A204.1 (cell line): Measurements from ENCODE around the gene OLIG1.

Experiments used
- FAIRE-seq: peaks from 2 replicates; lab custom pipeline; 2012; peaks lifted over from hg19 to GRCh38; lab: Jason Lieb, UNC

The OLIG1 gene

GRCh38 chr21:33031152-33031911 is 38.6 kb upstream of the OLIG1 start:
- no peak for FAIRE-seq

- FAIRE-seq, result no peak
Observed at GRCh38 chr21:33032434-33033047, 37.4 kb upstream of the OLIG1 start.

GRCh38 chr21:33033094-33033951 is 36.6 kb upstream of the OLIG1 start:
- FAIRE-seq, result no peak

- no peak for FAIRE-seq
Observed at GRCh38 chr21:33033961-33034413, 36.0 kb upstream of the OLIG1 start.

GRCh38 chr21:33035147-33035546 is 34.8 kb upstream of the OLIG1 start:
- no peak for FAIRE-seq

GRCh38 chr21:33036430-33037162 is 33.3 kb upstream of the OLIG1 start:
- FAIRE-seq, result no peak

GRCh38 chr21:33037501-33037900 is 32.4 kb upstream of the OLIG1 start:
- no peak for FAIRE-seq

GRCh38 chr21:33039536-33039935 is 30.4 kb upstream of the OLIG1 start:
- no peak for FAIRE-seq

GRCh38 chr21:33040215-33040614 is 29.7 kb upstream of the OLIG1 start:
- no peak for FAIRE-seq

- FAIRE-seq, result no peak
Observed at GRCh38 chr21:33041981-33042380, 28.0 kb upstream of the OLIG1 start.

GRCh38 chr21:33042812-33043211 is 27.1 kb upstream of the OLIG1 start:
- FAIRE-seq, result no peak

- FAIRE-seq, result no peak
Observed at GRCh38 chr21:33046455-33046854, 23.5 kb upstream of the OLIG1 start.

GRCh38 chr21:33047231-33047630 is 22.7 kb upstream of the OLIG1 start:
- no peak for FAIRE-seq

- FAIRE-seq, result no peak
Observed at GRCh38 chr21:33051925-33052324, 18.0 kb upstream of the OLIG1 start.

GRCh38 chr21:33053951-33054350 is 16.0 kb upstream of the OLIG1 start:
- FAIRE-seq, result no peak

GRCh38 chr21:33055991-33056390 is 13.9 kb upstream of the OLIG1 start:
- FAIRE-seq, result no peak

GRCh38 chr21:33057385-33057940 is 12.5 kb upstream of the OLIG1 start:
- no peak for FAIRE-seq

GRCh38 chr21:33058527-33058926 is 11.4 kb upstream of the OLIG1 start:
- FAIRE-seq, result no peak

- FAIRE-seq, result no peak
Observed at GRCh38 chr21:33058957-33059356, 11.0 kb upstream of the OLIG1 start.

- no peak for FAIRE-seq
Observed at GRCh38 chr21:33059380-33059841, 10.5 kb upstream of the OLIG1 start.

GRCh38 chr21:33061233-33061632 is 8.7 kb upstream of the OLIG1 start:
- FAIRE-seq, result no peak

GRCh38 chr21:33063375-33063883 is 6.5 kb upstream of the OLIG1 start:
- FAIRE-seq, result no peak
